Central memory CD8-positive, alpha-beta T cell (primary cell): ENCODE measurements around the gene CITED4.

ENCODE experiments used
- ATAC-seq: fragments of 150-1000 bp; cut with Tn5 transposase; replicated peaks from 2 replicates; pipeline ENCODE4 v1.10.0; 2022; ENCODE audit warnings: mild to moderate bottlenecking, moderate FRiP score, moderate number of reproducible peaks; ENCODE audit not compliant: poor library complexity, severe bottlenecking; ENCODE audit errors: extremely low read depth
- DNase-seq, 2 donors: peaks; one replicate each; pipeline ENCODE4 v3.0.0; 2021; ENCODE audit warnings: low spot score in 2 of 2
- H3K27ac Mint-ChIP-seq: one replicate; pipeline ENCODE4 v1.8.0; 2022; ENCODE audit warnings: low read depth, mild to moderate bottlenecking, moderate library complexity, mixed read lengths
- H3K27me3 Mint-ChIP-seq: one replicate; pipeline ENCODE4 v1.8.0; 2022; ENCODE audit warnings: mixed read lengths
- H3K36me3 Mint-ChIP-seq: one replicate; pipeline ENCODE4 v1.8.0; 2022; ENCODE audit warnings: mild to moderate bottlenecking, moderate library complexity, mixed read lengths; ENCODE audit not compliant: insufficient read depth
- H3K4me1 Mint-ChIP-seq: one replicate; pipeline ENCODE4 v1.8.0; 2022; ENCODE audit warnings: mixed read lengths
- H3K4me3 Mint-ChIP-seq: one replicate; pipeline ENCODE4 v1.8.0; 2022; ENCODE audit warnings: mild to moderate bottlenecking, moderate library complexity, mixed read lengths
- H3K9me3 Mint-ChIP-seq: one replicate; pipeline ENCODE4 v1.8.0; 2022; ENCODE audit warnings: mixed read lengths

The CITED4 gene

GRCh38 chr1:40857737-40858136 is 4.4 kb downstream of the CITED4 start:
- DNase-seq, result no peak
- H3K4me1 Mint-ChIP-seq, result peaks cover 11% of the 10 kb centered on the region
- no peaks in the 10 kb centered on the region for H3K27me3 Mint-ChIP-seq
- no peak overlapping the region for H3K4me3 Mint-ChIP-seq
- no peak for ATAC-seq
- peaks cover 5% of the 10 kb centered on the region for H3K36me3 Mint-ChIP-seq
- no peaks in the 10 kb centered on the region for H3K9me3 Mint-ChIP-seq
- H3K27ac Mint-ChIP-seq, result no peak overlapping the region

DNA sequence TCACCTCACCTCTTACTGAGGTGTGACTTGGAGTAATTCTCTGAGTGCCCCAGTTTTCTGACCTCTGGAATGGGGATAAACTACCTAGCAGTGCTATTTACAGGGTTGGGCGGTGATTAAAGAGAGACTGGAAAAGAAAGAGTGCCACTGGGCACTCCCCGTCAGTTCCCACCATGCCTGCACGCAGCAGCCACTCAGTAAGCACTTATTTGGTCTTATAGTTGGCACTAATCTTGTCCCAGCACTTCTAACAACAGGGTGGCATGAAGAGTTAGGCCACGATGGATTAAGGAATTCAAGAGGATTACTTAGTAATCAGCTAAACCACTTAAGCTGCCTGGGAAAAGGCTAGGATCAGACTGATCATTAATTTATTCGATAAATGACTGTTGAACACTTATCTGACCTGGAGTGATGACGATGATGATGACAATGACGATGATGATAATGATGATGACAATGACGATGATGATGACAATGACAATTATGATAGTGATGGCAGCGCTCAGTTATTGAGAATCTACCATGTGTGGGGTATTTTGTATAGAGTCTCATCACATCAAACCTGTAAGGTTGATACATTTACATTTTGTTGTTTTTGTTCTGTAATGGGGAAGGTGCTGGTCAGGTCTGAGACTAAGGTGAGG is 5.4 kb downstream of the CITED4 start:
- Mint-ChIP-seq H3K4me3 (no peak overlapping the region), H3K36me3 (no peaks in the 10 kb centered on the region), H3K27me3 (no peaks in the 10 kb centered on the region), H3K27ac (no peak overlapping the region), H3K4me1 (peaks cover 7% of the 10 kb centered on the region), H3K9me3 (no peaks in the 10 kb centered on the region)
- ATAC-seq, result no peak
- no peak for DNase-seq

DNA sequence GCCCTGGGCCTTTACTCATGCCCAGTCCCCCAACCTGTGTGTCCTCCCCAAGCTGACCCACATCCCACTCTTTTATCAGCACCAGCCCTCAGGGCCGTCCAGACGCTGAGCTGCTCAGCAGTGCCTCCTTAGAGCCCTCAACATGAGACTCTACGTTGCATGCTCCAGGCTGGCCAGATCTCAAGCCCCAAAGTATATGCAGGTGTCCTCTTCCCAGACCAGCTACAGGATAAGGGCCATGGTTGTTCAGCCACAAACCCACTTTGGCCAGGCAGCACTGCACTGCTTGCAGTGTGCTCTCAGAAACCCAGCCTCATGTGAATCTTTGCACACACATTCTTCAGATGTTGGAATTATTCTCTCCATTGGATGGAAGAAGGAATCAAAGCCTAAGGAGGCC is 6.0 kb downstream of the CITED4 start:
- ATAC-seq (no peak), DNase-seq (no peak)
- Mint-ChIP-seq H3K9me3 (no peaks in the 10 kb centered on the region), H3K4me1 (peaks cover 6% of the 10 kb centered on the region), H3K27ac (no peak overlapping the region), H3K4me3 (no peak overlapping the region), H3K27me3 (no peaks in the 10 kb centered on the region), H3K36me3 (no peaks in the 10 kb centered on the region)

- Mint-ChIP-seq H3K9me3 (no peaks in the 10 kb centered on the region), H3K4me3 (no peak overlapping the region), H3K4me1 (peaks cover under 1% of the 10 kb centered on the region), H3K36me3 (no peaks in the 10 kb centered on the region), H3K27me3 (no peaks in the 10 kb centered on the region), H3K27ac (no peak overlapping the region)
- no peak for DNase-seq
- ATAC-seq, result no peak
Observed at GRCh38 chr1:40855513-40855912, 6.7 kb downstream of the CITED4 start.

- H3K36me3 Mint-ChIP-seq, result no peaks in the 10 kb centered on the region
- peaks cover 10% of the 10 kb centered on the region for H3K4me1 Mint-ChIP-seq
- H3K4me3 Mint-ChIP-seq, result no peak overlapping the region
- no peaks in the 10 kb centered on the region for H3K9me3 Mint-ChIP-seq
- H3K27me3 Mint-ChIP-seq, result no peaks in the 10 kb centered on the region
- no peak for ATAC-seq
- H3K27ac Mint-ChIP-seq, result no peak overlapping the region
- DNase-seq, result no peak
Observed at GRCh38 chr1:40853885-40854170, 8.3 kb downstream of the CITED4 start.

DNA sequence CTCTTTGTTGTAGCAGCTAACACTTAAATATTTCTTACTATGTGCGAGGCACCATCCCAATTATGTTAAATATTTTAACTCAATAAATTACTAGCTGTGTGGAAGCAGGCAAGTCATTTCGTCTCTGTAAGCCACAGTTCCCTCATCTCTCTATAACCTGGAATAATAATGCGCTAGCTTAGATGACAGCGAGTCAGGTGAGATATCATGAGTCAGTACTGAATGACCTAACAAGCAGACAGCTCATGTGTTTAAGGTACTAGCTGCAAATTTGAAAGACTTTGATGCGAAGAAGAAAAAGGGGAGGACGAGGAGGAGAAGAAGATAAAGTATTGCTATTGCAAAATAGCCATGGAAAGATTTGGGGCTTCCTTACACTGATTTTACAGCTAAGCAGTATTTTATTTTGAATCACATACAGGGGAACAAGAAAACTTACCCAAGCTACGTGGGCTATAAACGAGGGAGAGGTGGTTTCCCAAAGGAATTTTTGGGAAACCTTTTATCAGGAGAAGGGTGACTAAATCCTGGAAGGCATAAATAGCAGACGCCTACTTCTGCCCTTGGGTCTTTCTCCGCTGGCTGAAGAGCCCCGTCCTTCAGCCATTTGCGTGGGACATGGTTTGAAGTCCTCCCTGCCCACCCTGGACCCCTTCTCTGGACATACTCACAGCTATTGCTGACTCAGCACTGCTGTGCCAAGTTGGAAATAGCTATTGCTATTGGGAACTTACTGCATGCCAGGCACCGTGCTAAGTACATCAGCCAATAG is 8.9 kb downstream of the CITED4 start:
- DNase-seq, result no peak
- ATAC-seq, result no peak
- H3K9me3 Mint-ChIP-seq, result no peaks in the 10 kb centered on the region
- H3K27me3 Mint-ChIP-seq, result no peaks in the 10 kb centered on the region
- no peaks in the 10 kb centered on the region for H3K36me3 Mint-ChIP-seq
- no peak overlapping the region for H3K27ac Mint-ChIP-seq
- H3K4me1 Mint-ChIP-seq, result peaks cover 10% of the 10 kb centered on the region
- no peak overlapping the region for H3K4me3 Mint-ChIP-seq

GRCh38 chr1:40851643-40852042 is 10.5 kb downstream of the CITED4 start:
- no peak overlapping the region for H3K27ac Mint-ChIP-seq

DNA sequence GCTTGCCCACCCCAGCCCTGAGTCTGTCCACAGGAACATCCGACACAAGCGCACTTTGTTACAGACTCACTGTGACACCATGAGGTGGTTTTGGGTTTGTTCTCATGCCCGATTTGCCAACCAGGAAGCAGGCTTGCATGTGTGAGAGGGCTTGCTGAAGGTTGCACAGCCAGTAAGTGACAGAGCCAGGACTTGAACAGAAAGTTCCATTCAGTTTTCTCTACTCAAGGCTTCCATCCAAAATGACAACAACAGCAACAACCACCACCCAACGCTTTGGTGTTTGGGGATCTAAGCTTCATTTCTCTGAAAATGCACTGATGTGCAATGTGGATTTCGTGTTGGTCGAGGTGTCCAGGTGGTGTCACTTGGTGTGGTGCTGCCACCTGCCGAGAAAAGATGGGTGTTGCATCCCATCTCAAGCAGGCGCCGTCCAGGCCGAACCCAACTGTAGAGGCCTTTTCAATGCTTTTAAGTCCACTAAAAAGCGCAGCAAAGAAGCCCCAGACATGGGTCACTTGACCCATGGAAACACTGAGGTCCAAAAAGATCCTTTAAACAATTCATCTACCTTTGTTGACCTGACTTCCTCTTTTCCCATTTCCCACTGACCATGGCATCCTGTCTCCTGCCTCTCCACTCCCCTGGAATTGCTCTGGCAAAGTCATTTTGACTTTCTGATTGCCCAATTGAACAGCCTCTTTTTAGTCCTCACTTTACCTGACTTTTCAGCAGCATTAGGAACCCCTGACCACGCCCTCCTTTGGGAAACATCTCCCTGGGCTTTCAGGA is 12.2 kb downstream of the CITED4 start:
- peak; percentile 85 for ATAC-seq
- Mint-ChIP-seq H3K4me3 (peak overlapping the region; percentile 11), H3K27ac (no peak overlapping the region), H3K27me3 (no peaks in the 10 kb centered on the region), H3K9me3 (no peaks in the 10 kb centered on the region), H3K36me3 (no peaks in the 10 kb centered on the region), H3K4me1 (peaks cover 17% of the 10 kb centered on the region)
- peak; percentile 65 to 71 for DNase-seq

More at GRCh38 chr1:40851643-40852042, 10.5 kb downstream of the CITED4 start:
- peaks cover 10% of the 10 kb centered on the region for H3K4me1 Mint-ChIP-seq
- H3K27me3 Mint-ChIP-seq, result no peaks in the 10 kb centered on the region
- no peaks in the 10 kb centered on the region for H3K36me3 Mint-ChIP-seq
- no peak for ATAC-seq
- H3K9me3 Mint-ChIP-seq, result no peaks in the 10 kb centered on the region
- no peak overlapping the region for H3K4me3 Mint-ChIP-seq
- DNase-seq, result no peak

DNA sequence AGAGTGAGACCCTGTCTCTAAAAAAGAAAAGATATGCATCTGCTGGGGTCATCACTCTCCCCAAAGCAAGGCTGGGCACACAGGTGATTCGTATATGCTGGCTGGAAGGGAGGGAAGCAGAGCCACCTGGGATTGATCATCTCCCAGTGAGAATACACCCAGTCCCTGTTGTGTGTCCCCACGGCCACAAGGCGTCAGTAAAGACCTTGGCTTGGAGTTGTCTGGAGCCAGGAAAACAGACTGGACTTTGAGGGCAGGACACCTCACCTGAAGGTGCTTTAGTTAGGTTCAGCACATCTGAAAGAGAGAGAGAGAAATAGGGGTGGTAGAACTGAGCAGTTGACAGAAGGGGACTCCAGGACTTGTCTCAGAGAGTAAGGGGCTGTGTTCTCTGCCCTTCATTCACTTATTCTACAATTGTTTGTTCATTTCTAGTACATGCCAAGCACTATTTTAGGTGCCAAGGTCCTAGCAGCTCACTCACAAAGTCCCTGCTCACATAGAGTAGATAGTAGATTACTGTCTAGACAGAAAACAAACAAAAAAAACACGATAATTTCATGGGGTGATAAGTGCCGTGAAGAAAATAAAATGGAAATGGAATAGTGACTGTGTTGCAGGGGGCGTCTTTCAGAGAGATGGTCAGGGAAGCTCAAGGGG is 13.5 kb downstream of the CITED4 start:
- Mint-ChIP-seq H3K27me3 (no peaks in the 10 kb centered on the region), H3K27ac (no peak overlapping the region), H3K9me3 (no peaks in the 10 kb centered on the region), H3K36me3 (no peaks in the 10 kb centered on the region), H3K4me1 (peaks cover 17% of the 10 kb centered on the region), H3K4me3 (no peak overlapping the region)
- ATAC-seq, result no peak
- no peak for DNase-seq

- Mint-ChIP-seq H3K27me3 (no peaks in the 10 kb centered on the region), H3K9me3 (no peaks in the 10 kb centered on the region), H3K27ac (no peak overlapping the region)
Observed at GRCh38 chr1:40847023-40847745, 15.0 kb downstream of the CITED4 start.

GRCh38 chr1:40845895-40846294 is 16.3 kb downstream of the CITED4 start:
- peaks cover 18% of the 10 kb centered on the region for H3K4me1 Mint-ChIP-seq
- H3K9me3 Mint-ChIP-seq, result no peaks in the 10 kb centered on the region
- DNase-seq, result no peak
- H3K27ac Mint-ChIP-seq, result peak overlapping the region; percentile 42
- no peaks in the 10 kb centered on the region for H3K36me3 Mint-ChIP-seq
- no peak for ATAC-seq
- H3K4me3 Mint-ChIP-seq, result no peak overlapping the region
- H3K27me3 Mint-ChIP-seq, result no peaks in the 10 kb centered on the region

More at GRCh38 chr1:40847023-40847745, 15.0 kb downstream of the CITED4 start:
- DNase-seq (no peak), ATAC-seq (no peak)
- peaks cover 17% of the 10 kb centered on the region for H3K4me1 Mint-ChIP-seq
- no peaks in the 10 kb centered on the region for H3K36me3 Mint-ChIP-seq
- no peak overlapping the region for H3K4me3 Mint-ChIP-seq
